ENCODE measurements around the gene GCAT.

Gene GCAT

DNA sequence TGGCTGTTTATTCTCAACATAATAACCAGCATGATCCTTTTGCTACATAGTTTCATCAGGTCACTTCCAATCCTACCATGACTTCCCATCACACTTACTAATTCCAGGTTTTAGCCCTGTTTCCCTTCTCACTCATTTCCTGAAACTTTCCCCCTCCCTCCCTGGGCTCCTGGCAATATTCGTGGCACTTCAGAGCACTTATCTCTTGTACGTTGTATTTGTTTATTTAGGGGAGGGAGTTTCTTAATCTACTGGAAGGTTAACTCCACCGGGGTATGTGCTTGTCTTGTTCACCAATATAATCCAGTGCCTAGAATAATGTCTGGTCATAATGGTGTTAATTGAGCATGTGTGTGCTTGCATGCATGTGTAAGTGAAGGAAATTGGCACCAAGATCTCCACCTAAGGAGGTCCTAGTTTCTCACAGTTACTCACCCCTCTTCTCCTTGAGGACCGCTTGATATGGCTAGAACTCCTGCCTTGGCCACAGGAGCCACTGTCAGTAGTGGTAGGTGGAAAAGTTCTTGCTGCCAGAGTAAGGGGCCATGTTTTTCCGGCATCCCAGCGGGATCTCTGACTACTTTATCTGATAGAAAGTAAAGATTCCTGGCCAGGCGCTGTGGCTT is 53.2 kb downstream of the GCAT start:
- H3K4me1 Mint-ChIP-seq: no peaks in the 10 kb centered on the region
- H3K9me3 Mint-ChIP-seq: no peaks in the 10 kb centered on the region
- peak overlapping the region; percentile 18 for H3K27ac Mint-ChIP-seq
- no peak for DNase-seq
- H3K36me3 Mint-ChIP-seq (ENCODE audit: low read depth): peaks cover 82% of the 10 kb centered on the region
- TF ChIP-seq, protein P1, sequence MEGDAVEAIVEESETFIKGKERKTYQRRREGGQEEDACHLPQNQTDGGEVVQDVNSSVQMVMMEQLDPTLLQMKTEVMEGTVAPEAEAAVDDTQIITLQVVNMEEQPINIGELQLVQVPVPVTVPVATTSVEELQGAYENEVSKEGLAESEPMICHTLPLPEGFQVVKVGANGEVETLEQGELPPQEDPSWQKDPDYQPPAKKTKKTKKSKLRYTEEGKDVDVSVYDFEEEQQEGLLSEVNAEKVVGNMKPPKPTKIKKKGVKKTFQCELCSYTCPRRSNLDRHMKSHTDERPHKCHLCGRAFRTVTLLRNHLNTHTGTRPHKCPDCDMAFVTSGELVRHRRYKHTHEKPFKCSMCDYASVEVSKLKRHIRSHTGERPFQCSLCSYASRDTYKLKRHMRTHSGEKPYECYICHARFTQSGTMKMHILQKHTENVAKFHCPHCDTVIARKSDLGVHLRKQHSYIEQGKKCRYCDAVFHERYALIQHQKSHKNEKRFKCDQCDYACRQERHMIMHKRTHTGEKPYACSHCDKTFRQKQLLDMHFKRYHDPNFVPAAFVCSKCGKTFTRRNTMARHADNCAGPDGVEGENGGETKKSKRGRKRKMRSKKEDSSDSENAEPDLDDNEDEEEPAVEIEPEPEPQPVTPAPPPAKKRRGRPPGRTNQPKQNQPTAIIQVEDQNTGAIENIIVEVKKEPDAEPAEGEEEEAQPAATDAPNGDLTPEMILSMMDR (IDR thresholded peaks at IDR 0.05): no peak
- H3K4me3 Mint-ChIP-seq: no peak overlapping the region
- no peaks in the 10 kb centered on the region for H3K27me3 Mint-ChIP-seq (ENCODE audit: low read depth, poor library complexity)

DNA sequence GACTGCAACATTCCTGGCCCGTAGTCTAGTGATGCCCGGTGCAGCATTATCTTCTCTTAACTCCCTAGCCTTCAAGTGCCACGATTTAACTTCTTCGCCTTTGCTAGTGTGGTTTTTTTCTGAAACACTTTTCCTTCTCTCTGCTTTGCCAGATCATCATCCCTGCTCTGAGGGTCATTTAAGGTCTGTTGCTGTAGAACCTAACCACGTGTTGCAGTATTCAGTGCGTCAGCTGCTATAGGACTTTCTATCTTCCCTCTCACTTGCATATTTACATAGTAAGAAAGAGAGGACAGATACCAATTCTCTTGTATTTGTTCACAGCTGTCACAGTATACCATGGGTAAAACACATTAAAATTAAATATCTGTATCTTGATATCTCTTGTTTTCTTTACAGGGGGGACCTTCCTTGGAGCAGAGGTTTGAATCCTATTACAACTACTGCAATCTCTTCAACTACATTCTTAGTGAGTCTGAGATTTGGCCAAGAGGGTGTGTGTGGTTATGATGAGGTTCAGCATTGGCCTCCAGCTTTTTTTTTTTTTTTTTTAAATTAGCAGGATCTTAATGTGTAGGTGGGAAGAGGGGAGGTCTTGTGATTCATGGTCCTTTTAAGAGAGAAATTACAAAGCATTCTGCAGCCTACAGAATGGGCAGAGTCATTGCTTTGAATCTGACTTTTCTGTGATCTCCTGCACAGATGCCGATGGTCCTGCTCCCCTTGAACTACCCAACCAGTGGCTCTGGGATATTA is 55.0 kb downstream of the GCAT start:
- Mint-ChIP-seq H3K27ac (no peak overlapping the region), H3K9me3 (no peaks in the 10 kb centered on the region), H3K4me3 (no peak overlapping the region), H3K27me3 (ENCODE audit: low read depth, poor library complexity) (no peaks in the 10 kb centered on the region), H3K4me1 (no peaks in the 10 kb centered on the region), H3K36me3 (ENCODE audit: low read depth) (peaks cover 81% of the 10 kb centered on the region)
- DNase-seq: no peak
- TF ChIP-seq, protein P1 (IDR thresholded peaks at IDR 0.05): no peak

DNA sequence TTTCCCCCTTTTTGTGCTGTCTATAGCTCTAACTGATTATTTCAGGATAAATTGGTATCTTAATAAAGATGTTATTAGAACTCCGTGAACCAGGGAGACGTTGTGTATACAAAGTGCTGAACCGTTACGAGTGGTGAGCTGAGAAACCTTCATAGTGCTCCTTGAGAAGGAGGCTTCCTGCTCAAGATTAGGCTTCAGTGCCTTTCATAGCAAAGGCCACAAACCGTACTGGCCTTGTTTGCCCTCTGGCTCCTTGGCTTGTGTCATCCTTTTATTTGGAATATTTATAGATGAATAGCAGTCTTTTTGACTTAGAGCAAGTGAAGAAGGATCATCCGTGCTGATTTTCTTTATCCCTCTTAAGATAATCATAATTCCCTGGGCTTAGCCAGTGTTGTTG is 57.8 kb downstream of the GCAT start:
- Mint-ChIP-seq H3K4me1 (no peaks in the 10 kb centered on the region), H3K27me3 (ENCODE audit: low read depth, poor library complexity) (no peaks in the 10 kb centered on the region), H3K4me3 (no peak overlapping the region), H3K9me3 (no peaks in the 10 kb centered on the region), H3K27ac (no peak overlapping the region), H3K36me3 (ENCODE audit: low read depth) (peaks cover 77% of the 10 kb centered on the region)
- DNase-seq: no peak
- TF ChIP-seq, protein P1 (IDR thresholded peaks at IDR 0.05): no peak
